HepG2 (cell line): ENCODE data around the gene TNFRSF6B. TPM values are rescaled to one million over a fixed set of nuclear protein-coding genes. Genes with fewer than 3 reads are reported as not detected.

ENCODE experiments used
- ATAC-seq: fragments of 200-7000 bp; cut with Tn5 transposase; 3 replicates; pipeline ENCODE4 v1.9.1; 2020; ENCODE audit warnings: mild to moderate bottlenecking, moderate library complexity
- BruUV-seq: library from RNA; stranded (reverse); fragments of 400-500 nt; replicated peaks from 2 replicates; lab custom pipeline; 2021; lab: Mats Ljungman, UMichigan
- CTCF ChIA-PET: fragments of 300-600 bp; formaldehyde crosslinking; extraction: SDS; loops from one replicate; lab custom pipeline; 2021; ENCODE audit warnings: low total read pairs, inconsistent platforms, low intra/inter-chr PET ratio; lab: Yijun Ruan, JAX
- POLR2A ChIA-PET: fragments of 350-600 bp; sonication (Branson Sonifier 250); formaldehyde crosslinking; loops from one replicate; lab custom pipeline; 2020; ENCODE audit warnings: antibody characterized with exemption, inconsistent platforms; lab: Yijun Ruan, JAX
- DNase-seq: peaks from one replicate; pipeline ENCODE4 v3.0.0-alpha.2; 2015; ENCODE audit warnings: low spot score
- FAIRE-seq: peaks from 3 replicates; lab custom pipeline; 2011; peaks lifted over from hg19 to GRCh38; lab: Jason Lieb, UNC
- H2AFZ ChIP-seq: one replicate; pipeline ENCODE4 v1.6.1; 2011; ENCODE audit warnings: low read length, inconsistent platforms
- H3K27ac ChIP-seq: fragments of 300-600 bp; 3 replicates; pipeline ENCODE4 v1.8.0; 2011; ENCODE audit warnings: mixed run types, mild to moderate bottlenecking, mixed read lengths, low read length, inconsistent platforms; ENCODE audit not compliant: insufficient read depth; ENCODE audit errors: extremely low read length
- H3K27me3 ChIP-seq, 2 experiments: fragments of 200-600 bp in 1 of 2; 2 replicates in 1 of 2; 3 replicates in 1 of 2; pipeline versions ENCODE4 v1.6.0 to v1.8.0; 2011; ENCODE audit warnings: low read length in 2 of 2, mild to moderate bottlenecking in 2 of 2, moderate library complexity in 2 of 2, inconsistent platforms in 1 of 2; ENCODE audit not compliant: insufficient read depth in 2 of 2, control insufficient read depth in 1 of 2
- H3K36me3 ChIP-seq, 2 experiments: fragments of 200-600 bp in 1 of 2; replicated peaks in 1 of 2; 2 replicates in 1 of 2; 3 replicates in 1 of 2; pipeline versions ENCODE4 v1.5.1 to v1.8.0; 2011; ENCODE audit warnings: low read length in 2 of 2, inconsistent platforms in 1 of 2; ENCODE audit not compliant: insufficient read depth in 2 of 2, control insufficient read depth in 1 of 2
- H3K4me1 ChIP-seq: 2 replicates; pipeline ENCODE4 v1.5.1; 2012; ENCODE audit warnings: low read length, inconsistent platforms; ENCODE audit not compliant: insufficient read depth
- H3K4me2 ChIP-seq: 2 replicates; pipeline ENCODE4 v1.6.0; 2011; ENCODE audit warnings: low read depth, low read length, inconsistent platforms
- H3K4me3 ChIP-seq, 3 experiments: fragments of 200-600 bp in 1 of 3; sonication (generic), shearing (Covaris generic) in 1 of 3; replicated peaks in 1 of 3; 2 replicates each; pipeline ENCODE4 v1.5.1; 2011 to 2016; ENCODE audit warnings: low read length in 3 of 3, inconsistent platforms in 2 of 3, low read depth in 2 of 3, mild to moderate bottlenecking in 2 of 3, control low read depth in 1 of 3, mixed read lengths in 1 of 3; ENCODE audit not compliant: insufficient read depth in 1 of 3
- H3K79me2 ChIP-seq: one replicate; pipeline ENCODE4 v1.6.1; 2011; ENCODE audit warnings: low read length, inconsistent platforms; ENCODE audit not compliant: insufficient read depth
- H3K9ac ChIP-seq: 2 replicates; pipeline ENCODE4 v1.6.0; 2011; ENCODE audit warnings: mild to moderate bottlenecking, low read depth, low read length, inconsistent platforms; ENCODE audit not compliant: insufficient read depth
- H3K9me3 ChIP-seq: 2 replicates; pipeline ENCODE4 v1.5.1; 2012; ENCODE audit warnings: mild to moderate bottlenecking, low read length
- H4K20me1 ChIP-seq: 2 replicates; pipeline ENCODE4 v1.6.0; 2011; ENCODE audit warnings: inconsistent platforms, mild to moderate bottlenecking, low read length, moderate library complexity; ENCODE audit not compliant: insufficient read depth
- AGO1 ChIP-seq: fragments of 200-400 bp; formaldehyde crosslinking; IDR thresholded peaks from 2 replicates; pipeline ENCODE4 v1.6.1; 2017; ENCODE audit warnings: mild to moderate bottlenecking, low read depth, low read length, moderate library complexity; ENCODE audit not compliant: poor library complexity, severe bottlenecking
- AGO2 ChIP-seq: fragments of 200-400 bp; formaldehyde crosslinking; optimal IDR thresholded peaks from 2 replicates; pipeline ENCODE3; 2017; ENCODE audit warnings: mild to moderate bottlenecking, low read depth, low read length, moderate library complexity
- HNRNPLL ChIP-seq: fragments of 200-400 bp; formaldehyde crosslinking; IDR thresholded peaks from 2 replicates; pipeline ENCODE4 v1.6.1; 2017; ENCODE audit warnings: mild to moderate bottlenecking, low read depth, low read length; ENCODE audit not compliant: poor library complexity, severe bottlenecking
- IRX3 ChIP-seq: sonication (generic); formaldehyde crosslinking; IDR thresholded peaks from 2 replicates; pipeline ENCODE4 v1.8.1; 2023; ENCODE audit warnings: mild to moderate bottlenecking, low read depth, missing genetic modification reagents, borderline replicate concordance
- POLR2G ChIP-seq: fragments of 200-400 bp; formaldehyde crosslinking; IDR thresholded peaks from 2 replicates; pipeline ENCODE4 v1.6.1; 2018; ENCODE audit warnings: mild to moderate bottlenecking, low read depth, low read length, moderate library complexity
- RAD51 ChIP-seq: fragments of 450-650 bp; IDR thresholded peaks from 2 replicates; pipeline ENCODE4 v1.6.1; 2016; ENCODE audit warnings: borderline replicate concordance
- RFX5 ChIP-seq: IDR thresholded peaks from 2 replicates; pipeline ENCODE4 v1.6.1; 2011; ENCODE audit warnings: low read depth, low read length, improper control_type of control experiment
- STAG1 ChIP-seq: sonication (generic); formaldehyde crosslinking; IDR thresholded peaks from 2 replicates; pipeline ENCODE4 v1.4.0; 2020; ENCODE audit warnings: missing genetic modification reagents
- TCF7 ChIP-seq: sonication (generic); IDR thresholded peaks from 2 replicates; pipeline ENCODE4 v1.6.1; 2016; ENCODE audit warnings: antibody characterized with exemption, low read depth
- ZKSCAN8 ChIP-seq: IDR thresholded peaks from 2 replicates; pipeline ENCODE4 v1.6.1; 2016; ENCODE audit warnings: borderline replicate concordance, missing genetic modification reagents, missing compliant biosample characterization
- ZNF24 ChIP-seq: fragments of 450-650 bp; IDR thresholded peaks from 2 replicates; pipeline ENCODE4 v1.6.1; 2017; ENCODE audit warnings: antibody characterized with exemption, mild to moderate bottlenecking
- ZNF317 ChIP-seq: sonication (generic); formaldehyde crosslinking; IDR thresholded peaks from 2 replicates; pipeline ENCODE4 v1.5.0; 2020; ENCODE audit warnings: mild to moderate bottlenecking, missing genetic modification reagents
- ZNF737 ChIP-seq: sonication (generic); formaldehyde crosslinking; IDR thresholded peaks from 2 replicates; pipeline ENCODE4 v1.5.0; 2020; ENCODE audit warnings: missing genetic modification reagents, mild to moderate bottlenecking, borderline replicate concordance
- ZNF775 ChIP-seq: sonication (generic); formaldehyde crosslinking; IDR thresholded peaks from 2 replicates; pipeline ENCODE4 v1.4.0; 2020; ENCODE audit warnings: missing genetic modification reagents, mild to moderate bottlenecking, moderate library complexity, borderline replicate concordance
- WGBS: methylation state at CpG from one replicate; pipeline ENCODE4 v1.1.6; 2017; ENCODE audit warnings: low lambda C conversion rate; 5-methylcytosine and 5-hydroxymethylcytosine counted together
- in situ Hi-C: cut with HindIII; loops from 2 replicates; pipeline ENCODE4 v1.10.0; 2017; ENCODE audit warnings: low pct_unique_long_range_greater_than_20kb; ENCODE audit not compliant: extremely low pct_ligation_motif_present
- intact Hi-C: fragments of 100-400 bp; cut with micrococcal nuclease; formaldehyde crosslinking; loops from one replicate; pipeline ENCODE4 v1.10.0; 2022; ENCODE audit not compliant: unreplicated experiment
- polyA plus RNA-seq, 8 experiments: library from polyadenylated mRNA; depleted of rRNA in 3 of 8; stranded (reverse) in 7 of 8; unstranded in 1 of 8; fragments of >200 nt; fragmentation: Illumina TruSeq in 4 of 8; extraction: Trizol in 4 of 8; gene quantifications; 2 replicates each; pipeline versions ENCODE4 v1.2.1 to v1.2.3, GENCODE V29; 2011 to 2016; ENCODE audit warnings: low read depth in 4 of 8, missing spikeins in 1 of 8, mixed read lengths in 1 of 8; ENCODE audit not compliant: insufficient read depth in 1 of 8
- total RNA-seq, 5 experiments: library from RNA; depleted of rRNA; stranded (reverse); fragments of >200 nt; fragmentation: Illumina TruSeq; extraction: Trizol; gene quantifications; 2 replicates each; pipeline ENCODE4 v1.2.3, GENCODE V29; 2016; ENCODE audit warnings: low read depth in 1 of 5
- TF ChIP-seq, protein P1 (sequence below): sonication (generic); formaldehyde crosslinking; IDR thresholded peaks from 2 replicates; pipeline ENCODE4 v1.8.1; 2023; ENCODE audit warnings: mild to moderate bottlenecking, missing genetic modification reagents, borderline replicate concordance
- TF ChIP-seq, protein P2 (sequence below): IDR thresholded peaks from 2 replicates; pipeline ENCODE4 v1.6.1; 2016; ENCODE audit warnings: mild to moderate bottlenecking
- TF ChIP-seq, protein P3 (sequence below): sonication (generic); formaldehyde crosslinking; IDR thresholded peaks from 2 replicates; pipeline ENCODE4 v1.4.0; 2020; ENCODE audit warnings: mild to moderate bottlenecking, missing genetic modification reagents

The TNFRSF6B gene
- total and polyA plus RNA-seq, 2 of the 13 experiments (the other 11 are each of a cell fraction or from before 2014, with no cell fraction given): 0.24 TPM; not detected in 1

DNA sequence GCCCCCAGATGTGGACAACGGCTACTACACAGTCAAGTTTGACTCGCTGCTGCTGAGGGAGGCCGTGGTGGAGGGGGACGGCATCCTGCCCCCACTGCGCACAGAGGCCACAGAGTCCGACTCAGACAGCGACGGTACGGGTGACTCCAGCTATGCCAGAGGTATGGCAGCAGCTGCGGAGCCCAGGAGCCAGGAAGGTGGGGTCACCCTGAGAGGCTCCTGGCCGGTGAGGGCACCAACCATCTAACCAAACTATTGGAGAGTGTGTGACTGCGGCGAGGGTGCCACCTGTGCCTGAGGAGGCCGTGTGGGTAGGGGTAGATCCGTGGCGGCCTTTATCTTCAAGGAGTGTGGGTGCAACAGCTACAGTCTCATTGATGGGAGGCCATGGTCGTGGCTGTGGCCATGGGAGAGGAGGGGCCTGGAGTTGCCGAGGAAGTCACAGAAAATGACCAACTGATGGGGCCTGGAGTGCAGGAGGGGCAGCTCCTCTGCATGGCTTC lies 37.2 kb downstream of the TNFRSF6B start:
- in situ Hi-C loops: no loop called here
- ChIA-PET CTCF (no interaction called here), POLR2A (interaction anchor here (2.7 to 7.3 kb wide), 2 partner anchors 11 to 26 kb away, joined by 9 to 190 read pairs; partner anchors contain the start of genes ARFRP1 and ZGPAT)
- TF ChIP-seq, protein P1, sequence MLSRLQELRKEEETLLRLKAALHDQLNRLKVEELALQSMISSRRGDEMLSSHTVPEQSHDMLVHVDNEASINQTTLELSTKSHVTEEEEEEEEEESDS (CRISPR knock-in tag): no peak
- TF ChIP-seq AGO1 (peak; percentile 86), ZKSCAN8 (no peak), IRX3 (CRISPR knock-in tag) (0 out of 2 replicates have a peak, but pooled peaks have one; percentile 50), ZNF24 (no peak), HNRNPLL (peak; percentile 1), ZNF775 (CRISPR knock-in tag) (no peak), ZNF737 (0 out of 2 replicates have a peak, but pooled peaks have one; percentile 14), RAD51 (no peak), POLR2G (peak; percentile 42), AGO2 (peak; percentile 98), RFX5 (no peak), STAG1 (no peak), ZNF317 (CRISPR knock-in tag) (no peak), TCF7 (no peak)
- TF ChIP-seq, protein P2, sequence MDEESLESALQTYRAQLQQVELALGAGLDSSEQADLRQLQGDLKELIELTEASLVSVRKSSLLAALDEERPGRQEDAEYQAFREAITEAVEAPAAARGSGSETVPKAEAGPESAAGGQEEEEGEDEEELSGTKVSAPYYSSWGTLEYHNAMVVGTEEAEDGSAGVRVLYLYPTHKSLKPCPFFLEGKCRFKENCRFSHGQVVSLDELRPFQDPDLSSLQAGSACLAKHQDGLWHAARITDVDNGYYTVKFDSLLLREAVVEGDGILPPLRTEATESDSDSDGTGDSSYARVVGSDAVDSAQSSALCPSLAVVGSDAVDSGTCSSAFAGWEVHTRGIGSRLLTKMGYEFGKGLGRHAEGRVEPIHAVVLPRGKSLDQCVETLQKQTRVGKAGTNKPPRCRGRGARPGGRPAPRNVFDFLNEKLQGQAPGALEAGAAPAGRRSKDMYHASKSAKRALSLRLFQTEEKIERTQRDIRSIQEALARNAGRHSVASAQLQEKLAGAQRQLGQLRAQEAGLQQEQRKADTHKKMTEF (CRISPR knock-in tag): no peak
- TF ChIP-seq, protein P3, sequence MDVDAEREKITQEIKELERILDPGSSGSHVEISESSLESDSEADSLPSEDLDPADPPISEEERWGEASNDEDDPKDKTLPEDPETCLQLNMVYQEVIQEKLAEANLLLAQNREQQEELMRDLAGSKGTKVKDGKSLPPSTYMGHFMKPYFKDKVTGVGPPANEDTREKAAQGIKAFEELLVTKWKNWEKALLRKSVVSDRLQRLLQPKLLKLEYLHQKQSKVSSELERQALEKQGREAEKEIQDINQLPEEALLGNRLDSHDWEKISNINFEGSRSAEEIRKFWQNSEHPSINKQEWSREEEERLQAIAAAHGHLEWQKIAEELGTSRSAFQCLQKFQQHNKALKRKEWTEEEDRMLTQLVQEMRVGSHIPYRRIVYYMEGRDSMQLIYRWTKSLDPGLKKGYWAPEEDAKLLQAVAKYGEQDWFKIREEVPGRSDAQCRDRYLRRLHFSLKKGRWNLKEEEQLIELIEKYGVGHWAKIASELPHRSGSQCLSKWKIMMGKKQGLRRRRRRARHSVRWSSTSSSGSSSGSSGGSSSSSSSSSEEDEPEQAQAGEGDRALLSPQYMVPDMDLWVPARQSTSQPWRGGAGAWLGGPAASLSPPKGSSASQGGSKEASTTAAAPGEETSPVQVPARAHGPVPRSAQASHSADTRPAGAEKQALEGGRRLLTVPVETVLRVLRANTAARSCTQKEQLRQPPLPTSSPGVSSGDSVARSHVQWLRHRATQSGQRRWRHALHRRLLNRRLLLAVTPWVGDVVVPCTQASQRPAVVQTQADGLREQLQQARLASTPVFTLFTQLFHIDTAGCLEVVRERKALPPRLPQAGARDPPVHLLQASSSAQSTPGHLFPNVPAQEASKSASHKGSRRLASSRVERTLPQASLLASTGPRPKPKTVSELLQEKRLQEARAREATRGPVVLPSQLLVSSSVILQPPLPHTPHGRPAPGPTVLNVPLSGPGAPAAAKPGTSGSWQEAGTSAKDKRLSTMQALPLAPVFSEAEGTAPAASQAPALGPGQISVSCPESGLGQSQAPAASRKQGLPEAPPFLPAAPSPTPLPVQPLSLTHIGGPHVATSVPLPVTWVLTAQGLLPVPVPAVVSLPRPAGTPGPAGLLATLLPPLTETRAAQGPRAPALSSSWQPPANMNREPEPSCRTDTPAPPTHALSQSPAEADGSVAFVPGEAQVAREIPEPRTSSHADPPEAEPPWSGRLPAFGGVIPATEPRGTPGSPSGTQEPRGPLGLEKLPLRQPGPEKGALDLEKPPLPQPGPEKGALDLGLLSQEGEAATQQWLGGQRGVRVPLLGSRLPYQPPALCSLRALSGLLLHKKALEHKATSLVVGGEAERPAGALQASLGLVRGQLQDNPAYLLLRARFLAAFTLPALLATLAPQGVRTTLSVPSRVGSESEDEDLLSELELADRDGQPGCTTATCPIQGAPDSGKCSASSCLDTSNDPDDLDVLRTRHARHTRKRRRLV (CRISPR knock-in tag): no peak

More for the DNA sequence above, 37.2 kb downstream of the TNFRSF6B start:
- Histone ChIP-seq H3K27me3 (no peaks in the 10 kb centered on the region), H4K20me1 (no peaks in the 10 kb centered on the region), H3K9ac (no peak overlapping the region), H3K4me1 (peaks cover 46% of the 10 kb centered on the region), H3K27ac (peak overlapping the region; percentile 93), H3K36me3 (peaks cover 30 to 47% of the 10 kb centered on the region in 2 experiments), H3K79me2 (peaks cover 33% of the 10 kb centered on the region), H3K9me3 (no peaks in the 10 kb centered on the region), H3K4me3 (no peak overlapping the region), H3K4me2 (no peak overlapping the region), H2AFZ (no peak overlapping the region)
- intact Hi-C loops: no loop called here
- WGBS: 93% methylated on average over 18 of the region's 18 CpGs
- no peak for ATAC-seq
- DNase-seq: no peak
- no TSS peak for BruUV-seq
- FAIRE-seq: no peak
